B cell (primary cell): ENCODE results near the gene GPR119.

ENCODE experiments used
- CTCF ChIP-seq: fragments of 200-600 bp; IDR thresholded peaks from one replicate; pipeline ENCODE4 v1.8.0; 2022; ENCODE audit warnings: antibody characterized with exemption, mild to moderate bottlenecking
- EZH2 ChIP-seq: IDR thresholded peaks from 2 replicates; pipeline ENCODE4 v1.6.1; 2012; ENCODE audit warnings: borderline replicate concordance, low read depth, mild to moderate bottlenecking, moderate library complexity, low read length; ENCODE audit not compliant: insufficient read depth, poor library complexity, severe bottlenecking

- TF ChIP-seq EZH2 (no peak), CTCF (no peak)
These were observed 8.1 kb upstream of the GPR119 start for GRCh38 chrX:130393451-130394074.
